HG03108 (cell line): ENCODE data around the gene TMEM187.

Experiments
- ATAC-seq: cut with Tn5 transposase; IDR thresholded peaks from one replicate; pipeline ENCODE4 v1.9.1; 2021; ENCODE audit warnings: moderate library complexity; ENCODE audit not compliant: unreplicated experiment

Gene TMEM187

DNA sequence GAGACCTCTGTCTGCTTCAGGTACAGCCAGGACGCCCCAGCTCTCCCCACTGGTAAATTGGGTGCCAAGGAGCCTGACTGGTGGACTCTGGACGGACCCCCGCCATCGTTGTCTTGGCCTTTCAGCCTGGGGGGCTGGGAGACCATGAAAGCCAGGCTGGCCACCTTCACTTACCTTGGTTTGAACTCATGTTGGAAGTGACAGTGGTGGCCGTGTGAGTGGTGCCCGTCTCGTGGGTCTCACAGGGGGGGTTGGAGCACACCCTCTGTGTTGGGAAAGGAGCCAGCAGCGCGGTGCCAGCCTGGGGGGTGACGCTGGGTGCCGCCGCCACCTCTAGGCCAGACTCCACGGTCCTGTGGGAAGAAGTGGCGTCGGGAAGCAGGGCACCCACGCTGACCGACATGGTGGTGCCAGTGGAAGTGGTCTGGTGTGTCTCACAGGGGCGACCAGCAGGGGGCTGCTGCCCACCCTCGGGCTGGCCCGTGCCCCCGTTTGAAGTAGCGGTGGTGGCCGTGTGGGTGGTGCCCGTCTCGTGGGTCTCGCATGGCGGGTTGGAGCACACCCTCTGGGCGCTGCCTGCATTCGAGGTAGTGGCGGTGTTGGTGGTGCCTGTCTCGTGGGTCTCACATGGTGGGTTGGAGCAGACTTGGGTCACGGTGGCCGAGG lies 18.5 kb upstream of the TMEM187 start:
- no peak for ATAC-seq

DNA sequence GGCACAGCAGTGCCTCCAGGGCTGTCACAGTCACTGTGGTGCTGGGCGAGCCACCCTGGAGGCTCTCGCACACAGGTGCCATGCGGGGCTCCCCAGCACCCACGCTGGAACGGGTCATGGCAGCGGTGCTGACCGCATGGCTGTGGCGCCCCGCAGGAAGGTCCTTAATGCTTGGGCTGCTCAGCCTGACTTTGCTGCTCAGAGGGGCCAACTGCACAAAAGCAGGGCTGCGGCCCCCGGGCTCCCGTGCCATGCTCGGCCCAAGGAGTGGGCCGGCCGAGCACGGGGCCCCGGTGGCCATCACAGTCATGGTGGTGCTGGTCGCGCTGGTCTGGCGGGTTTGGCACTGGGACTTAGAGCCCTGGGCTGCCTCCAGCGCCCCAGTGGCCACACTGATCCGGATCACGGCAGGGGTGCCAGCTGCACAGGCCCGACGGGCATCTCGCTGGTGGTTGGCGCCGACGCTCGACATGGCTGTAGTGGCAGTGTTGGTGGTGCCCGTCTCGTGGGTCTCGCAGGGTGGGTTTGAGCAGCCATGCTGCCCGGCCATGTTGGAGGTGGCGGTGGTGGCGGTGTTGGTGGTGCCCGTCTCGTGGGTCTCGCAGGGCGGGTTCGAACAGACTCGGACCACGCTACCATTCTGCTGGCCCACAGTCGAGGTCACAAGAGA lies 17.9 kb upstream of the TMEM187 start:
- no peak for ATAC-seq

DNA sequence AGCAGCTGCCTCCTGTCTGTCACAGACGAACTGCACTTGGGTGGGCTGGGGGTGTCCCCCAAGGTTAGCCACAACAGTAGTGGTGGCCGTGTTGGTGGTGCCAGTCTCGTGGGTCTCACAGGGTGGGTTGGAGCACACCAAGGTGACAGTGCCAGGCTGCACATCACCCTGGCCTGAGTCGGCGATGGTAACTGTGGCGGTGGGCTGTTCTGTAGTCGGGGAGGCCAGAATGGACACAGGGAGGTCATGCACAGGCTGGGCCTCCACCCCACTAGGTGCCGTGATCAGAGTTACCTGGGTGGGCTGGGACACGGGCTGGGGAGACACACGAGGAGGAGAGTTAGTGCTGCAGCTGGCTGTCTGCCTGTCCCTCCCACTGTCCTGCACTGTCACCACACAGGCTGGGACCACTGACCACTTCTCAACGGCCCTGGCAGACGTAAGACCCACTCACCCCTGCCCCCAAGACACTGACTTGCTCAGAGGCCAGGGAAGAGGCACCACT lies 17.3 kb upstream of the TMEM187 start:
- ATAC-seq, result no peak

DNA sequence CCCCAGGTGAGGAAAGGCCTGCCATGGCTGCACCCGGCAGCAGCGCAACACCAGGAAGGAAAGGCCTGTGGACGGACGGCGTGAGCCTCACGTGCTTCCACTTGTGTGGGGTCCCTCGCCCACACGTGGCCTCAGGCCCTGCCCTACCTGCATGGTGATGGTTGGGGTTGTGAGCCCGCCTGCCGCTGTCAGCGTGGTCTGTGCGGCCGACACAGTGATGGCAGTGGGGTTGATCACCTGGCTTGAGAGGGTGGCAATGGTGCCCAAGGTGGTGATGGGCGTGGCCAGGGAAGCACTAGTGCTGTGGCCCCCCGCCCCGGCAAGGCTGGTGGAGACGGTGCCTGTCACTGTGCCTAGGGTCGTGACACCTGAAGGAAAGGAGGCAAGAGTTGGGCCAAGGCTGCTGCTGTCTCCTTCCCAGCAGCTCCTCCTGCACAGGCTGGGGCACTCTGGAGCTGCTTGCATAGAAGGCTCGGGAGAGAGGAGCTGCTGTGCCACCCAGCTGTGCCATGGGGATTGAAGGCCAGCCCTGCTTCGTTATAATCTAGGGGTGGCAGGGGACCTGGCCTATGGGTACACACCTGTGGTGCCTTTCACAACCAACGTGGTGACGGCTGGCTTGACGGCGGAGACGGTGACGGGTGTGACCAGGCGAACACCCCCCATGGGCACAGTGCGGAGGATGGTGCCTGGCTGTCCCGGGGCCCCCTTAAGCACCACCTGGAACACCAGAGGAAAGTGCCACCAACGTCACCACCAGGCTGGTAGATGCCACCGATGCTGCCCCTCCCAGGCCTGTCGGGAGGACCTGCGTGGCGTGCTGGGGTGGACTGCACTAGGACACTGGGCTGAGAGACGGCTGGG lies 16.3 kb upstream of the TMEM187 start:
- no peak for ATAC-seq

DNA sequence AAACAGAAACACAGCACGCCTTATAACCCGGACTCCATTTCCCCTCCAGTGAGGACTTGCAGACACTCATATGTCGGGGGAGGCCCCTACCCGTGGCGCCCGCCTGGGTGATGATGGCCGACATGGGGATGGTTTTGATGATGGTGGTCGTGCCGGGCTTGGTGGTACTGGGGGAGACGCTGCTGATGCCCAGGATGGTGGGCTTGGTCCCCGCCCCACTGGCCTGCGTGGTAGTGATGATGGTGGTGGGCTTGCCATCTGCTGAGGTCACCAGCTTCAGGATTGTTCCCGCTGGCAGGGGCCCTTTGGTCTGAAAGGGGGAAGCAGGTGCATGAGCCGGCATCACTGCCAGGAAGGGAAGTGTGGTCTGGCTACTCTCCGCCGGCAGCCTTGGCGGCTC lies 15.3 kb upstream of the TMEM187 start:
- no peak for ATAC-seq

DNA sequence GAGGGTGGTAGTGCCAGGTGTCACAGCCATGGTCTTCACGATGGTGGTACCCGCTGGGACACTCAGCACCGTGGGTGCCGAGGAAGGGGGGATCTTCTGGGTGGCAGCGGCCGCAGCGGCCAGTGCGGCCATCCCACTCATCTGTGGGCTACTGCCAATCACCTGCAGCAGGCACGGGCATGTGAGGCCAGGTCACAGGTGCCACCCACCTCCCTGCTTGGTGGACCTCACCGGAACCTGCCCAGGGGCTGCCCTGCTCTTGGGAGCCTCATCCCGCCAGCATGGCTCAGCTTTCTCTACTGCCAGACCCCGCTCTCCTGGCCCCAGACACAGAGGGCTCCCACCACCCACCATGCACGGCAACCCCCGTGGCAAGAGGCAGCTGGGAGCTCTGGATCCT lies 13.9 kb upstream of the TMEM187 start:
- no peak for ATAC-seq

DNA sequence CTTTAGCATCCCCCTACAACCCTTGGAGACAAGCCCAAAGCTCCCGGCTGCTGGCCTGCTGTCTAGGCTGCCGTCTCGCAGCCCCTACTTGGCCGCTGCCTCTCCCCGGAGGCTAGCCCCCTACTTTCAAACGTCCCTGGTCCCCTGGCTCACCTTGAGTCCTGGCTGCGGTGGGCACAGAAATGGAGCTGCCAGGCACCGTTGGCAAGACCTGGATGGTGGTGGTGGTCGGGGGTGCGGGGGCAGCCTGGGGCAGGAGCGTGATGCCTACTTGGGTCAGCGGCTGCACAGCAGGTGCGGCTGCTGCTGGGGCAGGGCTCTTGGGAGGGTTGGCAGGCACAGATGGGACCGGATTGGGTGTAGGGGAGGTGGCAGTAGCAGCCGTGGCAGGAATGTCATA lies 12.9 kb upstream of the TMEM187 start:
- ATAC-seq, result no peak

DNA sequence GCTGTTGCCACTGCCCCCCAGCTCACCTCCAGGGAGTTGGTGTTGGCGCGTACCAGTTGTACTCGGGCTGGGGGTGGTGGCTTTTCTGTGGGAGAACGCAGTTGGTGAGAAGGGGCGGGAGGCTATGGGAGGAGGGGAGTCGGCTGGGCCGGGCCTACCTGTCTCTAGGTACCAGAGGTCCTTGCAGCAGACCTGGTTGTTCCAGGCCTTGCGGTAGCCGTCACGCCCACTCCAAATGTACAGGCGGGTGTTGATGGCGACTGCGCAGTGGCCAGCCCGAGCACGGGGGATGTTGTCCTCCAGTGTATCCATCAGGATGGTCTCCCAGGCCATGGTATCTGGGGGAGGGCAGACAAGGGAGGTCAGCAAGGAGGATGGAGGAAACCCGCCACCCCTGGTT lies 12.5 kb upstream of the TMEM187 start:
- no peak for ATAC-seq

DNA sequence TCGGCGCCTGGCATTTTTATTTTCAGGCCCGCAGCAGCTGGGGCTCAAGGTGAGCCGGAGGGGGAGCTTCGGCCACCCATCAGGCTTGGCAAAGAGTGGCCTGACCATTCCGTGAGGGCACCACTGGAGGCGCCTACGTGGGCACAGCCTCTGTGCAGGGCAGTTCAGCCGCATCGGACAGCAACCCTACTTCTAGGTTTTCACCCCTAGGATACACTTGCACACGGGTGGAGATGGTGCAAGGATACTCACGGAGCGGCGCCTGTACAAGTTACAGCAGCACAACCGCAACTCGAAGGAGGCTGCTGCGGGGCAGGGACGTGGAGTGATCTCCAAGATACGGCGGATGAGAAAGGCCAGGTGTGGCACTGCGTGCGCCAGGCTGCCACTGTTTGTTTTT lies 11.8 kb upstream of the TMEM187 start:
- no peak for ATAC-seq

DNA sequence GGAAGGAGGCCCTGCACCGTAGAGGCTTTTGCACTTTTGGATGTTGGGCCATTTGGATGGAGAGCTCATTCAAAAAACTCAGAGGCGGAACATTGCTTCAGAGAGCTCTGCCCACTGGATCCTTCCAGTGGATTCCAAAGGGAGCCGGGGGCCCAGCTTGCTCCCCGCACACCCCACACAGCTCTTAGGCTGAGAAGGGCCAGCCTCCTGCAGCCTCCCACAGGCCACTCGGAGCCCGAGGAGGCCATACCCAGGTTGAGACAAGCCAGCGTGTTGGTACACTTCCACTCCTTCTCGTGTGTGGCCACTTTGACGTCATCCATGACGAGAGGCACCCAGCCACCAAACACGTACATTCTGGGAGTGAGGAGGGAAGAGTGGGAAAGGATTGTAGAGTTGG lies 11.3 kb upstream of the TMEM187 start:
- no peak for ATAC-seq

DNA sequence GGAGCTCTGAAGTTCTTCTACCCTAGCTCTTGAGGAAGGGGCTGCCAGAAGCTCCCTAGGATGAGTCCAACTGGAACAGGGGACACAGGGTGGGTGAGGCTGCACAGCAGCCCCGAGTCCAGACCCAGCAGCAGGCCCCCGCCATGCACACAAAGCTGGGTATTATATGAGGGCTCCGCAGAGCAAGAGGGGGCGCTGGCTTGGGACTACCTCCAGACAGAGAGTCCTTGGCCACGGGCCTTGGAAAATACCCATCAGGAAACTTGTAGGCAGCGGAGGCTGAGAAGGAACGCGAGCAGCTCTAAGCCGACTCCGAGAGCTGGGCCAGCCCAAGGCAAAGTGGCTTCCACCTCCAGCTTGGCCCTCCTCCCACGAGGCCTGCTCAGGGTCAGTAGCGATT lies 9.0 kb upstream of the TMEM187 start:
- no peak for ATAC-seq

DNA sequence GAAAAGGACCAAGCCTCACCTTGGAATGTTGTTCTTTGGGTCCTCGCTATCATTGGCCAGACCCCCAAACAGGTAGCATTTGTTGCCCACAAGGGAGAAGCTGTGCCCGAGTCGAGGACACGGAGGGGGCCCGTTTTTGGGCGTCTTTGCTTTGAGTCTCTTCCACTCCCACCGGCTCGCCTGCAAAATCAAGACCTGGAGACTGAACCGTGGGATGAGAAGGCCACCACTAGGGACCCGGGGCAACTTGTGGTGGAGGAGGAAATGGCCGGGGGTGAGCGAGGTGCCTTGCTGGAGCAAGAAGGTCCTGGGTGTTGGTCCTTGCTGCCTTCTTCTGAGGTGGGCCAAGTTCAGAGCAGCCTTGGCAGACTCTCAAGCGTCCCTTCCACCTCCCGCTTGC lies 8.4 kb upstream of the TMEM187 start:
- ATAC-seq, result no peak

DNA sequence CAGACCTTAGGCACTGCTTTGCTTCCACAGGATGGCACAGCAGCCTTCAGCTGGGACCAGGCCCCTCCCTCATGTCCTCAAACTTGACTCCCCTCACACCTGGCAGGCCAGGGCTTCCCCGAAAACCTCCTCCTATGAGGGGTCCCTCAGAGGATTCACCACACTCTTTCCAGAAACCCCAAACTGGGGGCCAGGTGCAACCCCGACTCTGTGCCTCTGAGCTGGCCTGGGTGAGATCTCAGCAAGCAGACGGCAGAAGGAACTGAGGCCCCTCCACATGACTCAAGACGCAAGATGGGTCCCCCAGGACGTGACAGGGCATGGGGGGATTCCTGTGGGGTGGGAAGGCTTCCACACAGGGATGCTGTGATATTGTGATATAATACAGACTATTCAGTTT lies 7.1 kb upstream of the TMEM187 start:
- no peak for ATAC-seq

DNA sequence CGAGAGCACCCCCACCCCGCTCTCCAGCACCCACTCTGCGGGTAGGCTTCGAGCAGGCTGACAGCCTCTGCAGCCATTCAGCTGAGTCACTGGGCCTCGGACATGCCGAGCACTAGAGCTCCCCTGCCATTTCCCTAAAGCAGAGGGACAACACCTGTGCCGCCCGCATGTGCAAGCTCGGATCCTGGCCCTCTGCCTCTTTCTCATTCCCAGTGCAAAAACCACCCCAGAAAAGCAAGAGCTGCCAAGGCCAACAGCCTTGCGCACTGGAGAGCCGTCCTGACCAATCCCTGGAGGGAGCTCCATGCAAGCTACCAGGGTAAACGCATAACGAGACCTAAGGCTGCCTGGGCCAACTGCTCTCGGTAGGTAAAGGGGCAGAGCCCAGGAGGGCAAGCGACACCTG lies 6.3 kb upstream of the TMEM187 start:
- no peak for ATAC-seq

DNA sequence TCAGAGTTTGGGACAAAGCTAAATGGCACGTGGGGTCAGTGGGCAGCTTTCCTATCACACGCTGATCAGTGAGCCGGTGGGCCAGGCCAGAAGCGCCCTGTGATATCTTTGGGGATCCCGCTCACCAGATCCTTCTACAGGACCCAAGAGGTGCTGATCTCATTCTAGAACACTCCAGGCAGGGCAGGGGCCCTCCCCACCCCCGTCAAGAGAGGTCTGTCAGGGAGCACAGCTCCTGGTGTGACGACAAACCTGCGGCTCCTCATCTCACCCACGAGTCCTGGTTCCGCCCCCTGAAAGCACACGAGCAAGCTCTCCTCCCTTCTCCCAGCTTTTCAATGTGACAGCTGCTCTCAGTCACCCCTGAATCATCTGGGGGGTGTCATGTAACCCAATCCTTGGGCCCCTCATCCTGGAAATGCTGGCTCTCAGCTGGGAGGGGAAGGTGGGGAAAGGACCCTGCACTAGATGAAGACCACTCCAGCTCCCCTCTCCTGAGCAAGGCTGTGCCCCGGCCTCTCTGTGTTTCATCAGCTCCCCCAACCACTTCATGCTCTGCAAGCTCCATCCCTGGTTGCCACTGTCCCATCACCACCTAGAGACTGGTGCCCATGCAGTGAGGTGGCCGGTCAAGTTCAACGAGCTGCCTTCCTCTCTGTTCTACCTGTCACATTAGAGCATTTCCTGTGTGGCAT lies 5.6 kb upstream of the TMEM187 start:
- no peak for ATAC-seq

DNA sequence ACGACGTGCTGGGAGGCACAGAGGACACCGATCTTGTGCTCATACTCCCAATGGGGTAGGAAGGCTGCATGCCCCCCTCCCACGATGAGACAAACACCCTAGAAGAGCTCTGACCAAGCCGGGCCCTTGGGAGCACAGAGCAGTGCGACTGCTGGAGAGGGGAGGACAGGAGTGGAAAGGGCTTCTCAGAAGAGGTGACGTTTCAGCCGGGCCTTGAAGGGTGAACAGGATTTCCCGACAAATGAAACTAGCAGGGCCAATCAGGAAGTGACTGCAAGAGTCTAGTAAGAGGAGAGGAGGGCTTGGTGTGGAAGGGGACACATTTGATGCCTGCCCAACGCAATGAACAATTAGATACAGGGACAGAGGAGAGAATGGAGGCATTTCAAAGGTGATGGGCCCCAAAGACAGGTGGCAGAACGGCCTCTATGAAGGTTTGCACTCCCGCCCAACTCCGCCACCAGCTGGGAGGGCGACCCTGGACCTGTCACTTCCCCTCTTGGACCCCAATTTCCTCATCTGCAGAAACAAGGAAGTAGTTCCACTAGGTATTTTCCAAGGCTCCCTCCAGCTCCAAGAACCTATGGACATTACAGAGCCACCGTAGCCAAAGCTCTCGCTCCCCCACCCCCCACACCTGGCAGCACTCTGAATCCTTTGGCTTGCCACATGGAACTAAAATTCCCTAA lies 4.9 kb upstream of the TMEM187 start:
- no peak for ATAC-seq

DNA sequence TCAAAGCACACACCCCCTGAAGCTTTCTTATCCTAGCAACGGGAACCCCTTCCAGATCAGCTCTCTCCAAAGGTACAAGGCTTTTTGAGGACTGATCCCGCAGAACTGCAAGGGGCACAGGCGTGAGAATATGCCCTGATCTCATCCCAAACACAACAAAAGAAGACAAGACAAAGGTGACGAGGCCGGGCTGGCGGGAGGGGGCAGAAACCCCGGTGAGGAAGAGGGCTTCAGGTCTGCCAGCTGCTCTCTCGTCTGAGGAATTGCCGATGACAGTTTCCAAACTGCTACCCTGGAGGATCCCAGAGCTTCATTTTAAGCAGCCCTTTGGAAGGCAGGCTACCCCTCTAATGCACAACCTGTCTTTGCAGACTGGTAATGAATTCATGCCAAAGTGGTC lies 4.3 kb upstream of the TMEM187 start:
- no peak for ATAC-seq

DNA sequence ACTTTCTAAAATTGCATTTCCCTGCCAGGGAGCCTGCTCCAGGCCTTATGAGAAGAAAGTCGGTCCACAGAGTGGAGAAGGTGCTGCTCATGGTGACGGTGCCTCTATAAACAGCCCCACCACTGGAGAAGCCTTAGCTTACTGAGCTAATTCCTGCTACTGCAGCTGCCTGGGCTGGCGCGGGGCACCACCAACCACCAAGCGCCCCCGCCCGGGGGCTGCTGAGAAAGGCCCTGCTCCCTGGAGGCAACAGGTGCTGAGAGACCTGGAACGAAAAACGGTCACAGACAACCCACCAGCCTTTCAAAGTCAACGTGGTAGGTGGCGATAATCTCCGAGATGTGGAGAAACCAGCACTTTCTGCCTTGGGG lies 3.8 kb upstream of the TMEM187 start:
- no peak for ATAC-seq

DNA sequence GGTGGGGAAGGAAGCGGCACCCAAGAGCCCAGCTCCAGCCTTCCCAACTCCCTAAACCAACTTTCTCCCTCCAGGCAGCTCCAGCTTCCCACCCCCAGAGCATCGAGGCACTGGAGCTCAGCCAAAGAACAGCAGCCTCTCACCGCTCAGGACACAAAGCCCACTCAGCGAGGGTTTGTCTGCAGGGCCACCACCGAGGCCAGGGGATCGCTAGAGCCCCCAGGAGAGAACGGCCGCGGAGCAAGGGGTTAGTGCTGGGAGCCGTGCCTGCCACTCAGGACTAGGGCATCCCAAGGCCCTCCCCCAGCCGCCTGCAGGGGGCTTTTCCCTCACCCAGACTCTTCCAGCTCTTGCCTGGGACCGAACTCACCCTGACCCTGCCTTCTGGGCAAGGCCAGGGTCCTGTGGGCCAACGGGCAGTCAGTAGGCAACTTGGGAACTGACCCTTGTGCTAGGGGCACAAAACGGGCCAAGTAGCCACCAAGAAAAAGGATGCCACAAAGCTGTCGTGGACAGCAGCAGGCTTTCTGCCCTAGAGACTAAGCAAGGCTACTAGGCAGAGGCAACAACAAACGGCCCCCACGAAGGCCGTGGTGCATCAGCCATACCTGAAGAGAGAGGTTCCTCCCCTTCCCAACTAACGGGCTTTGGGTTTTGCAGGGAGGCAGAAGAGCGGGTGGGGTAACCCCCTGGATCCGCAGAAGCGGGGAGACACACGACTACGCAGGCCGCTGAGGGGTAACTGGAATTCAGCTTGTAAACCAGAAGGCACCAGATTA lies 3.2 kb upstream of the TMEM187 start:
- no peak for ATAC-seq

DNA sequence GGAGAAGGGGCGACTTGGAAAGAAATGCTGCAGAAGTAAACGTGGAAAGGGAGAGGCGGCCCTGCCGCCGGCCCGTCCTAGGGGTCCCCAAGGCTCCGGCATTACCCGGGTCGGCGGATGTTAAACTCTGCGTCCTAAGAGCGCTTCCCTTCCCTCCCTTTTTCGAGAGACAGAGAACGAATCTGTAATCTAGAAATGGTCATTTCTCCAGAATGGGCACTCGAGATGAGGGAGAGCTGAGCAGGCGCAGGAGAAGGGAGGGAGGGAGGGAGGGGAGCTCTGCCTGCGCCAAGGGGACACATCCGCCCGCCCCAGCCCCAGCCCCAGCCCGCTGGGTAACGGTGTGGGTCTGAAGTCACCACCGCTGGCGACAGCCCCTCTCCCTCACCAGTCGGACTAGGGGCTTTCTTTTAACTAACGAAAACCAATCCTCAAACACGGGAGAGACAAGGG lies 2.6 kb upstream of the TMEM187 start:
- no peak for ATAC-seq
